DOHH2 (cell line): ENCODE data around the gene CREG2.

Experiments used
- H3F3A ChIP-seq: fragments of 200-600 bp; sonication (generic), shearing (Covaris generic); 2 replicates; pipeline ENCODE4 v1.6.0; 2016; ENCODE audit warnings: antibody characterized with exemption, mild to moderate bottlenecking; ENCODE audit not compliant: control insufficient read depth, insufficient read depth
- H3K27ac ChIP-seq: fragments of 200-600 bp; sonication (generic); 2 replicates; pipeline ENCODE4 v1.5.1; 2014; ENCODE audit warnings: low read depth, mild to moderate bottlenecking, low read length, moderate library complexity
- H3K27me3 ChIP-seq: fragments of 200-600 bp; sonication (generic); 2 replicates; pipeline ENCODE4 v1.6.1; 2014; ENCODE audit warnings: mild to moderate bottlenecking, low read length, mixed read lengths; ENCODE audit not compliant: control insufficient read depth
- H3K36me3 ChIP-seq: fragments of 200-600 bp; sonication (generic); 2 replicates; pipeline ENCODE4 v1.6.1; 2014; ENCODE audit warnings: mild to moderate bottlenecking, low read length, moderate library complexity, mixed read lengths; ENCODE audit not compliant: control insufficient read depth
- H3K4me1 ChIP-seq: fragments of 200-600 bp; sonication (generic); 2 replicates; pipeline ENCODE4 v1.6.1; 2014; ENCODE audit warnings: mild to moderate bottlenecking, low read length, mixed read lengths; ENCODE audit not compliant: control insufficient read depth
- H3K4me2 ChIP-seq: fragments of 200-600 bp; sonication (generic); 2 replicates; pipeline ENCODE4 v1.6.0; 2014; ENCODE audit warnings: mild to moderate bottlenecking, low read length, moderate library complexity
- H3K4me3 ChIP-seq: fragments of 200-600 bp; sonication (generic); 2 replicates; pipeline ENCODE4 v1.5.1; 2014; ENCODE audit warnings: mild to moderate bottlenecking, low read length, mixed read lengths
- H3K79me2 ChIP-seq: fragments of 200-600 bp; sonication (generic); 2 replicates; pipeline ENCODE4 v1.6.1; 2014; ENCODE audit warnings: mild to moderate bottlenecking, low read length, mixed read lengths; ENCODE audit not compliant: control insufficient read depth
- H3K9me2 ChIP-seq: fragments of 200-600 bp; sonication (generic); replicated peaks from 2 replicates; pipeline ENCODE4 v1.6.1; 2014; ENCODE audit warnings: mild to moderate bottlenecking, low read length, mixed read lengths; ENCODE audit not compliant: control insufficient read depth
- H3K9me3 ChIP-seq: fragments of 200-600 bp; sonication (generic); 2 replicates; pipeline ENCODE4 v1.6.1; 2014; ENCODE audit warnings: antibody characterized with exemption, low read length, mixed read lengths; ENCODE audit not compliant: control insufficient read depth, insufficient read depth
- H4K20me1 ChIP-seq: fragments of 200-600 bp; sonication (generic); 2 replicates; pipeline ENCODE4 v1.6.0; 2014; ENCODE audit warnings: low read depth, mild to moderate bottlenecking, antibody characterized with exemption, low read length, moderate library complexity; ENCODE audit not compliant: control insufficient read depth, insufficient read depth
- EZH2phosphoT487 ChIP-seq: fragments of 200-600 bp; sonication (generic); IDR thresholded peaks from 2 replicates; pipeline ENCODE4 v1.6.1; 2017; ENCODE audit warnings: borderline replicate concordance, mild to moderate bottlenecking, antibody characterized with exemption, low read length, moderate library complexity, mixed read lengths
- TF ChIP-seq, protein P1 (sequence below): fragments of 200-600 bp; sonication (generic); IDR thresholded peaks from one replicate; pipeline ENCODE4 v1.5.1; 2014; ENCODE audit warnings: antibody characterized with exemption, mild to moderate bottlenecking, low read depth, low read length; ENCODE audit not compliant: poor library complexity, severe bottlenecking

Gene CREG2

GRCh38 chr2:101380376-101380775 is 6.9 kb downstream of the CREG2 start:
- H3K27ac ChIP-seq: no peak overlapping the region
- no peaks in the 10 kb centered on the region for H3K9me3 ChIP-seq
- H3K27me3 ChIP-seq: no peaks in the 10 kb centered on the region
- no peak overlapping the region for H3K4me3 ChIP-seq
- no peaks in the 10 kb centered on the region for H4K20me1 ChIP-seq
- H3K79me2 ChIP-seq: no peaks in the 10 kb centered on the region
- no peaks in the 10 kb centered on the region for H3K4me1 ChIP-seq
- no peaks in the 10 kb centered on the region for H3K36me3 ChIP-seq
- no peaks in the 10 kb centered on the region for H3F3A ChIP-seq
- no peak overlapping the region for H3K4me2 ChIP-seq
- no peaks in the 10 kb centered on the region for H3K9me2 ChIP-seq
- TF ChIP-seq EZH2phosphoT487: no peak
- TF ChIP-seq, protein P1, sequence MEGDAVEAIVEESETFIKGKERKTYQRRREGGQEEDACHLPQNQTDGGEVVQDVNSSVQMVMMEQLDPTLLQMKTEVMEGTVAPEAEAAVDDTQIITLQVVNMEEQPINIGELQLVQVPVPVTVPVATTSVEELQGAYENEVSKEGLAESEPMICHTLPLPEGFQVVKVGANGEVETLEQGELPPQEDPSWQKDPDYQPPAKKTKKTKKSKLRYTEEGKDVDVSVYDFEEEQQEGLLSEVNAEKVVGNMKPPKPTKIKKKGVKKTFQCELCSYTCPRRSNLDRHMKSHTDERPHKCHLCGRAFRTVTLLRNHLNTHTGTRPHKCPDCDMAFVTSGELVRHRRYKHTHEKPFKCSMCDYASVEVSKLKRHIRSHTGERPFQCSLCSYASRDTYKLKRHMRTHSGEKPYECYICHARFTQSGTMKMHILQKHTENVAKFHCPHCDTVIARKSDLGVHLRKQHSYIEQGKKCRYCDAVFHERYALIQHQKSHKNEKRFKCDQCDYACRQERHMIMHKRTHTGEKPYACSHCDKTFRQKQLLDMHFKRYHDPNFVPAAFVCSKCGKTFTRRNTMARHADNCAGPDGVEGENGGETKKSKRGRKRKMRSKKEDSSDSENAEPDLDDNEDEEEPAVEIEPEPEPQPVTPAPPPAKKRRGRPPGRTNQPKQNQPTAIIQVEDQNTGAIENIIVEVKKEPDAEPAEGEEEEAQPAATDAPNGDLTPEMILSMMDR: no peak

- no peaks in the 10 kb centered on the region for H4K20me1 ChIP-seq
- no peaks in the 10 kb centered on the region for H3K36me3 ChIP-seq
- H3K27ac ChIP-seq: no peak overlapping the region
- H3K4me3 ChIP-seq: no peak overlapping the region
- no peaks in the 10 kb centered on the region for H3K9me2 ChIP-seq
- no peak overlapping the region for H3K4me2 ChIP-seq
- TF ChIP-seq EZH2phosphoT487: no peak
- TF ChIP-seq, protein P1: no peak
- no peaks in the 10 kb centered on the region for H3K27me3 ChIP-seq
- no peaks in the 10 kb centered on the region for H3K79me2 ChIP-seq
- no peaks in the 10 kb centered on the region for H3K4me1 ChIP-seq
- H3F3A ChIP-seq: no peaks in the 10 kb centered on the region
- no peaks in the 10 kb centered on the region for H3K9me3 ChIP-seq
These were observed 8.2 kb downstream of the CREG2 start for GRCh38 chr2:101379091-101379490.

- no peaks in the 10 kb centered on the region for H3F3A ChIP-seq
- no peak for TF ChIP-seq EZH2phosphoT487
- H3K27me3 ChIP-seq: no peaks in the 10 kb centered on the region
- no peaks in the 10 kb centered on the region for H3K36me3 ChIP-seq
- H4K20me1 ChIP-seq: no peaks in the 10 kb centered on the region
- H3K9me3 ChIP-seq: peaks cover 6% of the 10 kb centered on the region; the same call in 1 of the 2 replicates
- no peaks in the 10 kb centered on the region for H3K9me2 ChIP-seq
- no peak overlapping the region for H3K4me2 ChIP-seq
- no peak overlapping the region for H3K4me3 ChIP-seq
- no peak overlapping the region for H3K27ac ChIP-seq
- no peaks in the 10 kb centered on the region for H3K79me2 ChIP-seq
- H3K4me1 ChIP-seq: no peaks in the 10 kb centered on the region
These were observed 11.7 kb downstream of the CREG2 start for GRCh38 chr2:101375653-101376052.

DNA sequence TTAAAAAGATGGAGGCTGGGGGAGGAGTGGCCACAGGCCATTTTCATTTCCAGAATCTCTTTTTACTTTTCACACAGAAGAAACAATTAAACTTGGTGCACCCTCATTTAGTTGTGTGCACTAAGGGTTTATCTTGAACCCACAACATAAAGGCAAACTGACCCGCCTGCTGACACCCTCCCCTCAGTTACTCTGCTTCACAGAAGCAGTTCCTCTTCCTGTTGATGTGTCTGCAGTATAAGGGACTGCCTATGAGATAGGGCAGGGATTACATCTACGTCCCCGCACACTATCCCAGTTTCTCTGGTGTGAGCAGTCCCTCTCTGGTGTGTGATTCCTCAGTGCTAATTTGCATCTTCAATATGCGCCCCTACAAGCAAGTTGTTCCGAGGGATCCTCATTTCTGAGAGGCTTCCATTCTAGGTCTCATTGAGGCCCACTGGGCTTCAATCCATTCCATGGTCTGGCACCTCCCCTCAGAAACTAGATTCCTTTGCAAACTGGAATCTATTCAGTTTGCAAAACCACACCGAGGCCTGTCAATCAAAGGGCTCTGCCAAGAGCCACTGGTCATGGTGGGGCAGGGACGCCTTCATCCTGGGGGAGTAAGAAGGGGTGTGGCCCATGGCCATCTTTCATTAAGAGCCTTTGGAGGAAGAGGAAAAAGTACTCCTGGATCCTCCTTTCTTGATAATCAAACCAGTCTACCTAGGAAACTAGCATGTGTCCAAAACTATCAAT is 12.3 kb downstream of the CREG2 start:
- Histone ChIP-seq H3K27me3 (no peaks in the 10 kb centered on the region), H3K4me3 (no peak overlapping the region), H3F3A (no peaks in the 10 kb centered on the region), H3K36me3 (no peaks in the 10 kb centered on the region), H3K9me3 (peaks cover 6% of the 10 kb centered on the region; the same call in 1 of the 2 replicates), H3K79me2 (no peaks in the 10 kb centered on the region), H3K9me2 (no peaks in the 10 kb centered on the region), H4K20me1 (no peaks in the 10 kb centered on the region), H3K27ac (no peak overlapping the region), H3K4me1 (no peaks in the 10 kb centered on the region), H3K4me2 (no peak overlapping the region)
- TF ChIP-seq, protein P1: no peak
- TF ChIP-seq EZH2phosphoT487: no peak
